Ovary (tissue), 3 donors: ENCODE data around the gene WDR53.
"Not testable (repeated sequence)": the region's sequence is repeated elsewhere in the genome, so short reads cannot be mapped to it uniquely, and the experiment has no call there.

Experiments
- CTCF ChIP-seq, 3 donors: fragments of 450-650 bp in 2 of 3; fragments of 200-600 bp in 1 of 3; IDR thresholded peaks; one replicate each; pipeline versions ENCODE4 v1.5.1 to v1.8.0; 2016 to 2022; ENCODE audit warnings: antibody characterized with exemption in 3 of 3, mild to moderate bottlenecking in 1 of 3
- EP300 ChIP-seq: sonication (generic); formaldehyde crosslinking; IDR thresholded peaks from one replicate; pipeline ENCODE4 v1.6.1; 2017; ENCODE audit warnings: antibody characterized with exemption
- POLR2A ChIP-seq: fragments of 450-650 bp; IDR thresholded peaks from one replicate; pipeline ENCODE4 v1.6.1; 2017; ENCODE audit warnings: antibody characterized with exemption, mild to moderate bottlenecking, moderate library complexity
- donor health status: DM: no; HTN: no; CAD: no.

- TF ChIP-seq POLR2A; CTCF (IDR thresholded peaks at IDR 0.05); EP300: not testable (repeated sequence)
Observed at GRCh38 chr3:196570332-196570731, 2.0 kb upstream of the WDR53 start.
